Stimulated activated naive CD8-positive, alpha-beta T cell treated with anti-CD3 and anti-CD28 coated beads, Interleukin-15, amount 100 ng/mL, for 72 hours (primary cell): Measurements from ENCODE around the gene ACTR1A.

Source experiments
- ATAC-seq: fragments of 150-1000 bp; cut with Tn5 transposase; 2 replicates; pipeline ENCODE4 v1.10.0; 2021; ENCODE audit warnings: mild to moderate bottlenecking, moderate library complexity
- DNase-seq, 2 donors: peaks; one replicate each; pipeline ENCODE4 v3.0.0; 2021 to 2022
- H3K27ac Mint-ChIP-seq, 2 donors: one replicate each; pipeline ENCODE4 v1.8.0; 2022; ENCODE audit warnings: mild to moderate bottlenecking in 2 of 2, mixed read lengths in 2 of 2, moderate library complexity in 2 of 2
- H3K27me3 Mint-ChIP-seq: one replicate; pipeline ENCODE4 v1.8.0; 2022; ENCODE audit warnings: mixed read lengths
- H3K4me1 Mint-ChIP-seq: one replicate; pipeline ENCODE4 v1.8.0; 2022; ENCODE audit warnings: mild to moderate bottlenecking, mixed read lengths
- H3K4me3 Mint-ChIP-seq, 2 donors: one replicate each; pipeline ENCODE4 v1.8.0; 2022; ENCODE audit warnings: mild to moderate bottlenecking in 2 of 2, mixed read lengths in 2 of 2, moderate library complexity in 1 of 2
- H3K9me3 Mint-ChIP-seq, 2 donors: one replicate each; pipeline ENCODE4 v1.8.0; 2022; ENCODE audit warnings: mixed read lengths in 2 of 2

The ACTR1A gene

GRCh38 chr10:102434394-102435132 lies 67.9 kb downstream of the ACTR1A start:
- Mint-ChIP-seq H3K4me3 (peak overlapping the region; percentile 82 to 87), H3K27me3 (no peaks in the 10 kb centered on the region), H3K27ac (peak overlapping the region in 1 of 2 donors; percentile 92), H3K9me3 (no peaks in the 10 kb centered on the region), H3K4me1 (peaks cover 66% of the 10 kb centered on the region)
- no peak for ATAC-seq
- DNase-seq, result no peak

GRCh38 chr10:102433619-102434046 lies 68.9 kb downstream of the ACTR1A start:
- ATAC-seq (no peak), DNase-seq (no peak)
- no peaks in the 10 kb centered on the region for H3K9me3 Mint-ChIP-seq
- no peaks in the 10 kb centered on the region for H3K27me3 Mint-ChIP-seq
- peaks cover 66% of the 10 kb centered on the region for H3K4me1 Mint-ChIP-seq
- peak overlapping the region; percentile 90 to 91 for H3K27ac Mint-ChIP-seq
- peak overlapping the region; percentile 89 to 90 for H3K4me3 Mint-ChIP-seq

DNA sequence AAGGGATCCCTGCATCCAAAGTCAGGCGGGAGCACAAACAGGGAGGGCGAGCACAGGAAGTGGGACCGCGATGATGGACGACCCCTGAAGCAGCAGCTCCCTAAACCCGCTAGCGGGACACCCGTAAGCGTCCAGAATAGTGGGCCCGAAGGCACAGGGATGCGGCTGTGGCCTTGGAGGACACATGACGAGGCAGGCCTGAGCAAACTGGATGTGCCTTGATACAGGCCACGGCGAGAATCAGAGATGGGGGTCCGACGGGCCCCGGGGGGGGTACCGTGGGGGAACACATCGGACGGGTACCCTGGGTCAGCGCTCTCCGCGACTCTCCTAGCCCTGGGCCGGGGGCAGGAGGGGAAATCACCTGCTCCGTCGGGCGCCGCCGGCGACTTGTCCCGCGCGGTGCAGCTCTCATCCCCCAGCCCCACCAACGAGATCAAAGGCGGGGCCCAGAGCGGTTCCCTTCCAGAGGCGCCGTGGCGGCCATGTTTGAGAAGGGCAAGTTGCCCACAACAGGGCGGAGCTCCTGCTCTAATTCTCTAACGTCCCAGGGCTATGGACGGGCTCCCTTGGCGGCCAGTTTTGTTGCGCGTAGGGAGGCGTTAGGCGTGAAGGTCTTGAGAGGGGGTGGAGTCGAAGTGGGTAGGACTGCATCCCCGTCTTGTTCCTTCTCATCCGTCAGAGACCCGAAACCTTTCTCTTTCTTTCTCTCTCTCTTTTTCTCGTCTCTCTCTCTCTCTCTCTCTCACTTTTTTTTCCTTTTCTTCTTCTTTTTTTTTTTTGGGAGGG lies 70.2 kb downstream of the ACTR1A start, which contains the start of gene CUEDC2:
Gene CUEDC2 (minus strand): TSS at position 413 of the 789 bp plus-strand sequence. CDS start 7,386 bp downstream, outside the sequence.
- H3K4me3 Mint-ChIP-seq, result peak within 1 kb of the TSS; percentile 89 to 90
- H3K27ac Mint-ChIP-seq, result peak within 1 kb of the TSS; percentile 94 to 97
- no peaks in the 10 kb centered on the region for H3K9me3 Mint-ChIP-seq
- H3K27me3 Mint-ChIP-seq, result no peaks in the 10 kb centered on the region
- DNase-seq (peak; percentile 96 to 98), ATAC-seq (peak; percentile 95)
- peaks cover 58% of the 10 kb centered on the region for H3K4me1 Mint-ChIP-seq

GRCh38 chr10:102431452-102432124 lies 70.9 kb downstream of the ACTR1A start:
- DNase-seq (no peak), ATAC-seq (no peak)
- no peaks in the 10 kb centered on the region for H3K27me3 Mint-ChIP-seq
- H3K4me3 Mint-ChIP-seq, result peak overlapping the region; percentile 89 to 90
- H3K27ac Mint-ChIP-seq, result peak overlapping the region; percentile 94 to 97
- H3K4me1 Mint-ChIP-seq, result peaks cover 58% of the 10 kb centered on the region
- no peaks in the 10 kb centered on the region for H3K9me3 Mint-ChIP-seq

DNA sequence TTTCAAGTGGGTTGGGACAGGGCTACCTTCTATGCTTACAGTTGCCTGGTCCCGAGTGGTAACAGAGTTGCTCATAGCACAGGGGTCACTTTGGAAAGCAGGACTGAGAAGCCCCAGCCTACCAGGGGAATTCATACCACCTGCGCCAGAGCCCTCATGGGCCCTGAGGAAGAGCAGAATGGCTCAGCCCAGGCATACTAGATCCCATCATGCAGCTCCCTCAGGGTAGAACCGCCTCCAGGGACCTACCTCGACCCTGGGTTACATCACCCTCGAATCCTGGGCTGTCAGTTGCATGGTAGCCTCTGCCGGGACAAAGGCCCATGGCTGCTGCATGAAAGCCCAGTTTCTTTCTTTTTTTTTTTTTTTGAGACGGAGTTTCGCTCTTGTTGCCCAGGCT lies 73.0 kb downstream of the ACTR1A start:
- peaks cover 52% of the 10 kb centered on the region for H3K4me1 Mint-ChIP-seq
- DNase-seq, result no peak
- H3K9me3 Mint-ChIP-seq, result no peaks in the 10 kb centered on the region
- no peak for ATAC-seq
- no peaks in the 10 kb centered on the region for H3K27me3 Mint-ChIP-seq
- no peak overlapping the region for H3K27ac Mint-ChIP-seq
- no peak overlapping the region for H3K4me3 Mint-ChIP-seq
